GM12878 (cell line): ENCODE data around the gene VSIG10. TPM values are rescaled to one million over a fixed set of nuclear protein-coding genes. Genes with fewer than 3 reads are reported as not detected.
A peak's percentile ranks its signal among the peaks of the same experiment; 100 is the strongest.

Source experiments
- ATF2 ChIP-seq: IDR thresholded peaks from 2 replicates; pipeline ENCODE4 v1.6.1; 2012; ENCODE audit warnings: low read length, inconsistent platforms
- CEBPZ ChIP-seq: fragments of 150-350 bp; IDR thresholded peaks from 2 replicates; pipeline ENCODE4 v1.6.1; 2016; ENCODE audit warnings: low read depth, low read length
- ETV6 ChIP-seq, 2 experiments: fragments of 450-650 bp in 1 of 2; IDR thresholded peaks in 1 of 2; conservative IDR thresholded peaks in 1 of 2; 2 replicates each; pipeline ENCODE4 v1.6.1; 2014; ENCODE audit warnings: antibody characterized with exemption in 1 of 2, borderline replicate concordance in 1 of 2, low read depth in 1 of 2, mild to moderate bottlenecking in 1 of 2, moderate library complexity in 1 of 2
- NFXL1 ChIP-seq: fragments of 450-650 bp; IDR thresholded peaks from 2 replicates; pipeline ENCODE4 v1.6.1; 2017; ENCODE audit warnings: antibody characterized with exemption, mild to moderate bottlenecking, borderline replicate concordance
- PAX8 ChIP-seq: fragments of 450-650 bp; IDR thresholded peaks from 2 replicates; pipeline ENCODE4 v1.6.1; 2017; ENCODE audit warnings: mild to moderate bottlenecking, moderate library complexity
- PML ChIP-seq: IDR thresholded peaks from 2 replicates; pipeline ENCODE4 v1.6.1; 2012; ENCODE audit warnings: low read length, inconsistent platforms
- RELB ChIP-seq: fragments of 450-650 bp; IDR thresholded peaks from 2 replicates; pipeline ENCODE4 v1.6.1; 2017; ENCODE audit warnings: low read depth, mild to moderate bottlenecking, moderate library complexity
- SP1 ChIP-seq: IDR thresholded peaks from one replicate; pipeline ENCODE4 v1.6.1; 2011; ENCODE audit warnings: low read depth, low read length
- SREBF1 ChIP-seq: IDR thresholded peaks from 2 replicates; pipeline ENCODE4 v1.6.1; 2012; ENCODE audit warnings: mild to moderate bottlenecking, low read length
- TCF12 ChIP-seq: IDR thresholded peaks from 2 replicates; pipeline ENCODE4 v1.6.1; 2011; ENCODE audit warnings: low read depth, mild to moderate bottlenecking, low read length
- ZBTB40 ChIP-seq: fragments of 450-650 bp; IDR thresholded peaks from 2 replicates; pipeline ENCODE4 v1.6.1; 2016; ENCODE audit warnings: mild to moderate bottlenecking, moderate library complexity, borderline replicate concordance
- ZNF217 ChIP-seq: fragments of 450-650 bp; IDR thresholded peaks from 2 replicates; pipeline ENCODE4 v1.6.1; 2017; ENCODE audit warnings: antibody characterized with exemption, mild to moderate bottlenecking
- ZNF687 ChIP-seq: fragments of 450-650 bp; IDR thresholded peaks from 2 replicates; pipeline ENCODE4 v1.6.1; 2017; ENCODE audit warnings: mild to moderate bottlenecking, moderate library complexity
- polyA plus RNA-seq, 11 experiments: library from polyadenylated mRNA; depleted of rRNA in 4 of 11; unstranded in 6 of 11; stranded (reverse) in 5 of 11; fragments of >200 nt; fragmentation: Nextera tagmentation in 4 of 11; fragmentation: Illumina TruSeq in 1 of 11; extraction: Ambion mirVana in 4 of 11; extraction: Trizol in 1 of 11; gene quantifications; 1 replicate in 1 of 11; 2 replicates in 10 of 11; pipeline versions ENCODE4 v1.2.1 to v1.2.3, GENCODE V29; 2011 to 2016; ENCODE audit warnings: inconsistent platforms in 2 of 11, missing spikeins in 2 of 11, low read depth in 1 of 11
- total RNA-seq, 4 experiments: library from RNA; depleted of rRNA in 3 of 4; stranded (reverse); fragments of >200 nt in 3 of 4; fragmentation: Illumina TruSeq in 1 of 4; extraction: Trizol in 1 of 4; gene quantifications; 2 replicates each; pipeline versions ENCODE4 v1.2.1 to v1.2.3, GENCODE V29; 2013 to 2021

VSIG10 gene
- total and polyA plus RNA-seq, 10 of the 15 experiments (the other 5 are each of a cell fraction or from before 2014, with no cell fraction given): 3.4 to 10.2 (median 5.8) TPM

- TF ChIP-seq ETV6 (conservative IDR thresholded peaks at IDR 0.05 in 1 of 2, IDR thresholded peaks at IDR 0.05 in 1 of 2; ENCODE audit: borderline replicate concordance in 1 of 2, low read depth in 1 of 2) (peak in 1 of 2 experiments; percentile 65; a peak in 1 of 4 replicates), NFXL1 (no peak), PAX8 (no peak), SP1 (no peak), ATF2 (peak; percentile 90), RELB (peak; percentile 82), CEBPZ (no peak), ZNF687 (no peak), ZBTB40 (no peak), PML (0 out of 2 replicates have a peak, but pooled peaks have one; percentile 37), SREBF1 (no peak), TCF12 (peak; percentile 32; the same call in 1 of the 2 replicates), ZNF217 (peak; percentile 92)
These were observed 68.4 kb downstream of the VSIG10 start (continued) for GRCh38 chr12:118035190-118036041.
